H54 (cell line): ENCODE results near the gene ADM5.

Experiments
- DNase-seq: peaks from one replicate; pipeline ENCODE4 v3.0.0; 2011; ENCODE audit warnings: low spot score, mixed read lengths; ENCODE audit not compliant: insufficient read length
- FAIRE-seq: peaks from 3 replicates; lab custom pipeline; 2011; peaks lifted over from hg19 to GRCh38; lab: Jason Lieb, UNC
- POLR2A ChIP-seq: IDR thresholded peaks from 2 replicates; pipeline ENCODE4 v1.6.1; 2011; ENCODE audit warnings: low read depth, mild to moderate bottlenecking, low read length

The ADM5 gene

GRCh38 chr19:49664171-49665035 is 25.0 kb upstream of the ADM5 start:
- peak; percentile 75; the same call in 1 of the 2 replicates for TF ChIP-seq POLR2A
- FAIRE-seq (no peak), DNase-seq (peak; percentile 91)

GRCh38 chr19:49665036-49665350 is 24.4 kb upstream of the ADM5 start:
- no peak for TF ChIP-seq POLR2A
- DNase-seq (no peak), FAIRE-seq (no peak)

- TF ChIP-seq POLR2A = peak; percentile 72
- DNase-seq = peak; percentile 95
- no peak for FAIRE-seq
Measured at GRCh38 chr19:49665351-49666119, 23.9 kb upstream of the ADM5 start, which contains the start of the genes BCL2L12 and IRF3. BCL2L12 (plus strand) TSS chr19:49665933; CDS start chr19:49666693, 760 bp downstream. IRF3 (minus strand) TSS chr19:49665857; CDS start chr19:49664838, 1,019 bp downstream.

- TF ChIP-seq POLR2A = no peak
- FAIRE-seq = no peak
- DNase-seq = no peak
Measured at GRCh38 chr19:49666120-49666444, 23.3 kb upstream of the ADM5 start.

GRCh38 chr19:49667473-49667872 is 21.9 kb upstream of the ADM5 start:
- no peak for FAIRE-seq
- TF ChIP-seq POLR2A = no peak
- DNase-seq = no peak

GRCh38 chr19:49669516-49669915 is 19.9 kb upstream of the ADM5 start:
- FAIRE-seq (no peak), DNase-seq (no peak)
- TF ChIP-seq POLR2A = no peak

- no peak for TF ChIP-seq POLR2A
- DNase-seq (peak; percentile 82), FAIRE-seq (no peak)
Measured at GRCh38 chr19:49672131-49672919, 17.1 kb upstream of the ADM5 start.

- FAIRE-seq (no peak), DNase-seq (peak; percentile 98)
- TF ChIP-seq POLR2A = peak; percentile 72
Measured at GRCh38 chr19:49676136-49676783, 13.1 kb upstream of the ADM5 start.

GRCh38 chr19:49676784-49677230 is 12.6 kb upstream of the ADM5 start:
- DNase-seq (peak; percentile 98), FAIRE-seq (peak; percentile 91)
- no peak for TF ChIP-seq POLR2A

- peak; percentile 85 for TF ChIP-seq POLR2A
- no peak for FAIRE-seq
- no peak for DNase-seq
Measured at GRCh38 chr19:49677231-49677900, 12.0 kb upstream of the ADM5 start, which contains the start of gene PRMT1. PRMT1 (plus strand) TSS chr19:49677271; CDS start chr19:49677281, 10 bp downstream.

GRCh38 chr19:49677901-49678674 is 11.3 kb upstream of the ADM5 start:
- no peak for TF ChIP-seq POLR2A
- FAIRE-seq = no peak

More at GRCh38 chr19:49677901-49678674, 11.3 kb upstream of the ADM5 start:
- peak; percentile 75 for DNase-seq
